ENCODE measurements around the gene SAMD4B.
A peak's percentile ranks its signal among the peaks of the same experiment; 100 is the strongest.
"Not testable (repeated sequence)": the region's sequence is repeated elsewhere in the genome, so short reads cannot be mapped to it uniquely, and the experiment has no call there.

SAMD4B gene

DNA sequence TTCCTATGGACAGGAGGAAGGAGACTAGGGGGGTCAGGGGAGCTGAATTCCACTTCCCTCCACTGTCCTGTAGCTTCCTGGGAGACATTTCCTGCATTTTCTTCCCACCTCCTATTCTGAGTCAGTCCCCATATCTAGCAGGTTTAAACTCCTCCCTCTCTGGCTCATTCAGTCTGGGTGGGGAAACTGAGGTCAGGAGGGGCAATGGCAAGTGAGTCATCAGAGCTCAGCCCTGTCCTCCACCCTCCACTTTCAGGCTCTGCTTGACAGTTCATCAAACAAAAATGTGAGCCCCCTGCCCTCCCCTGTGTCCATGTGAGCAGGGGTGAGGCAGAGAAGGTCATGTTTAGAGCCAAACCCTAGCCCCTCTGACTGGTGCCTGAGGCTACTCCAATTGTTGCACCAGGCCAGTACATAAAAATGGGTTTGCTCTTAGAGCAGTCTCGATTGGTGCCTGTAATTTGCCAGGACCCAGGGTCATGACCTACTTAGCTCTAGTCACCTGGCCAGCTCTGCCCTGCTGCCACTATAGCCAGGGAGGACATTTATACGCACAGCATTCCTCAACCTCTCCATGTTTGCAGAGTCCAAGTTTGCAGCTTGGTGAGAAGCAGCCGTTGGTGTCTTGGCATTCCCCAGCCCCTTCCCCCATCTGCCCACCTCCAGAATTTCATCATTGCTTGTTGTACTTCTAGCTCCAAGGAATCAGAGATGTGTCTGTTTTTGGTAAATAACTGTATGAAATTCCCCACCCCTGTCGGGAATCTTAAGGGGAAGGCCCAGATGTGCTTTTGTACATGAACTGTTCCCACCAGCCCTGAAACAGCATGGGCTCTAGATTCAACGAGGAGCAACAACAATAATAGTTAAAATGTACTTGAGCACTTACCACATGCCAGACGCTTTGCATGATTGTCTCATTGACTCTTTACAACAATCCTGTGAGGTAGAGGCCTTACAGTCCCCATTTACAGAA is 20.7 kb downstream of the SAMD4B start:
- H3K27ac ChIP-seq: peak overlapping the region; percentile 60
- DNase-seq (ENCODE audit: low read depth, low spot score): peak; percentile 22

- DNase-seq (ENCODE audit: low read depth, low spot score): no peak
- peak overlapping the region; percentile 60 for H3K27ac ChIP-seq
Measured at GRCh38 chr19:39363901-39364457, 21.8 kb downstream of the SAMD4B start.

DNA sequence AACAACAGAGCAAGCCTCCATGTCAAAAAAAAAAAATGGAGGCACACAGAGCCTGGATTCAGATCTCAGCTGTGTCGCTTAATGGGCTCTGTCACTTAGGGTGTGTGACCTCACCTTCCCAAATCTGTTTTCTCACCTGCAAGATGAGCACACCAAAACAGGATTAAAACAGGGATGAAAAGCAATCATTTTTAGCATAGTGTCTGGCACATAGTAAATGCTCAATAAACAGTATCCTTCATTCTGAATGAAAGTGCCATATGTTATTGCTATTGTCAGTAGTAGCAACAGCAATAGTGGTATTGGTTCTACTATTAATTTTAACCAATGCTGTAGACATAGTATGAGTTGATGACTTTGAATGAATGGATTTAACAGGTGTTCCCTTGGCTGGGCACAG is 23.3 kb downstream of the SAMD4B start:
- H3K27ac ChIP-seq: no peak overlapping the region

GRCh38 chr19:39369200-39369599 is 27.0 kb downstream of the SAMD4B start:
- no peak for DNase-seq (ENCODE audit: low read depth, low spot score)
- peak overlapping the region; percentile 78 for H3K27ac ChIP-seq

More for the DNA sequence above, 23.3 kb downstream of the SAMD4B start:
- DNase-seq (ENCODE audit: low read depth, low spot score): no peak

DNA sequence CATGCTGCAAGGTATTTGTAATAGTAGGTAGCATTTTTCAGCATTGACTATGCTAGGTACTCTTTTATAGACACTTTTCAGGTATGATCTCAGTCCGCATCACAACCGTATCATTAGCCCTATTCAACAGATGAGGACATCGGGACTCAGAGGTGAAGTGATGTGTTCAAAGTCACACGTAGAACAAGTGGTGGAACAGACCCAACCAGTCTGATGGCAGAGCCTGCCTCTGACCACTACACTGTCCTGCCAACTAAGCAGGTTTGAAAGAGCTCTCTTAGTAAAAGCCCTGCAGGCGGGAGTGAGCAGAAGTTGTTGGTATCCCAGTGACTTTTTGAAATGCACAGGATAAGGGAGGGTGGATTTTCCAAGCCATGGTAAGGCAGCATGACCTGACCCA is 28.5 kb downstream of the SAMD4B start:
- DNase-seq (ENCODE audit: low read depth, low spot score): peak; percentile 18
- H3K27ac ChIP-seq: peak overlapping the region; percentile 78

GRCh38 chr19:39372047-39372802 is 30.0 kb downstream of the SAMD4B start:
- no peak for DNase-seq (ENCODE audit: low read depth, low spot score)

DNA sequence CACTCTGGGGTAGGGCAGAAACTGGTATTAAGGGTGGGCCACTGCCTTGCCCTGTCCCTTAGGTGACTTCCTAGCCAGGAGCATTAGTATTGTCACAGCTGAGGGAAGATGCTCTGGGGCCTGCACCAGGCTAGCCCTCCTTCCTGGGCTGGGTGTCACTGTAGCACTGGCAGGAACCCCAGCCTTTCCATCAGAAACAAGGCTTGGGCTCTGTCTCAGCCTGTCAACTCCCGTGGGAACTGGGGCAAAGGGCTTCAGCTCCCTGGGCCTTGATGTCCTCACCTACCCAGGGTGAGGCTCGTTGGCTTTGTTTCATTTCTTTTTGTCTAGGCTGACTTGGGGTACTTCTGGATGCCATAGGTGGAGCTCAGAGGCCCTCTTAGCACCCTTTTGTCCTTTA is 30.7 kb downstream of the SAMD4B start:
- peak overlapping the region; percentile 37 for H3K27ac ChIP-seq
- no peak for DNase-seq (ENCODE audit: low read depth, low spot score)

More at GRCh38 chr19:39372047-39372802, 30.0 kb downstream of the SAMD4B start:
- peak overlapping the region; percentile 37 for H3K27ac ChIP-seq

GRCh38 chr19:39375929-39376328 is 33.7 kb downstream of the SAMD4B start:
- DNase-seq (ENCODE audit: low read depth, low spot score): no peak
- H3K27ac ChIP-seq: no peak overlapping the region

GRCh38 chr19:39377373-39378362 is 35.4 kb downstream of the SAMD4B start:
- no peak for DNase-seq (ENCODE audit: low read depth, low spot score)

DNA sequence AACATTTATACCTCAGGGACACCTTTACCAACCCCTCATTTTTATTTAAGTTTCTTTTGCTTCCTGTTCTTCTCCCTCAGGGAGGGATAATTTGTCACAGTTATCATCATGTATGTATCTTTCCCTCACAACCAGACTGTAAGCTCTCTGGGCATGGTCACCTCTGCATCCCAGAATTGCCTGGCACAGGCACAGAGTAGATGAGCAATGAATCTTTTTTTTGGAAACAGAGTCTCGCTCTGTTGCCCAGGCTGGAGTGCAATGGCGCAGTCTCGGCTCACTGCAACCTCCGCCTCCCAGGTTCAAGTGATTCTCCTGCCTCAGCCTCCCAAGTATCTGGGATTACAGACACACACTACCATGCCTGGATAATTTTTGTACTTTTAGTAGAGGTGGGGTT is 37.1 kb downstream of the SAMD4B start:
- not testable (repeated sequence) for DNase-seq (ENCODE audit: low read depth, low spot score); H3K27ac ChIP-seq

More at GRCh38 chr19:39377373-39378362, 35.4 kb downstream of the SAMD4B start:
- no peak overlapping the region for H3K27ac ChIP-seq

GRCh38 chr19:39379865-39380396 is 37.7 kb downstream of the SAMD4B start:
- no peak overlapping the region for H3K27ac ChIP-seq
- DNase-seq (ENCODE audit: low read depth, low spot score): no peak

- no peak for DNase-seq (ENCODE audit: low read depth, low spot score)
- no peak overlapping the region for H3K27ac ChIP-seq
Measured at GRCh38 chr19:39380521-39381502, 38.6 kb downstream of the SAMD4B start.

- no peak for DNase-seq (ENCODE audit: low read depth, low spot score)
- H3K27ac ChIP-seq: peak overlapping the region; percentile 32
Measured at GRCh38 chr19:39381910-39382611, 39.8 kb downstream of the SAMD4B start.

GRCh38 chr19:39382991-39383828 is 41.0 kb downstream of the SAMD4B start:
- H3K27ac ChIP-seq: peak overlapping the region; percentile 32
- no peak for DNase-seq (ENCODE audit: low read depth, low spot score)

DNA sequence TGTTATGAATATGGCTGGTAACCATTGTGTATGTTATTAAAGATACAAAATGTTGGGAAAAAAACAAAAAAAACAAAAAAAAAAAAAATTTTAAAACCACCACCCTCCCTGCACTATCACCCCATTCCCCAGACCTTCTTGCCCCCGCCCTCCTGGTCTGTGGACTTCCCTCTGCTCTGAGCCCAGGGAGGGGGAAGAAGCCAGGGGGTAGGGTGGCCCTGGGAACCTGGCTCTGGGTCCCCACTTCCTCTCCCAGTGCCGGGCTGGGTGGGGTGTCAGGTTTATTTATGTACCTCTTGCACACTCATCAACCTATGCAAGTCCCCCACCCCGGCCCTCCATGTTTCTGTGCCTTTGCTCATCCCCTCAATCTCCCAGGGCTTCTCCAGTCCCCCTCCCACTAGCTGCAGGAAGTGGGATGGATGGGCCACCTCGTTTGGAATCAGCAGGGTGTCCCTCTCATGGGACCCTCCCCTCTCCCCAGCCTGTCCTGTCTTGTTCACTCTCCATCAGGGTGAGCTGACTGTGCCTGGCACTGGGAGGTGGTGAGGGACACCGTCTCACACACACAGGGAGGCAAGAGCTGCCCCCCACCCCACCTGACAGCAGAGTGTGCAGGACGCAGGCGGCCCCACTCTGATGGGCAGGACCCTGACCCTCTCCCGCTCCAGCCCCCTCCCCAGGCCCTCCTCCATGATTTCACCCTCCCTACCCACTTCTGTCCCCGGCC is 42.8 kb downstream of the SAMD4B start:
- no peak for DNase-seq (ENCODE audit: low read depth, low spot score)
- no peak overlapping the region for H3K27ac ChIP-seq

All from epithelial cell of prostate (primary cell).